Astrocyte of the cerebellum (primary cell): Measurements from ENCODE around the gene POU2AF2.
"Not testable (repeated sequence)": the region's sequence is repeated elsewhere in the genome, so short reads cannot be mapped to it uniquely, and the experiment has no call there.

Experiments used
- DNase-seq: peaks from one replicate; pipeline ENCODE4 v3.0.0-alpha.2; 2011; ENCODE audit warnings: low read depth
- H3K4me3 ChIP-seq: 2 replicates; pipeline ENCODE4 v1.5.1; 2011; ENCODE audit warnings: mild to moderate bottlenecking, low read depth, low read length, moderate library complexity
- in situ Hi-C: cut with HindIII; loops from 2 replicates; pipeline ENCODE4 v1.10.0; 2017; ENCODE audit warnings: low sequenced_read_pairs
- TF ChIP-seq, protein P1 (sequence below): IDR thresholded peaks from 2 replicates; pipeline ENCODE4 v1.5.1; 2012; ENCODE audit warnings: low read length, low read depth, moderate library complexity, mild to moderate bottlenecking; ENCODE audit errors: missing control alignments

The POU2AF2 gene

GRCh38 chr11:111253131-111253530 is 7.6 kb downstream of the POU2AF2 start:
- no peak overlapping the region for H3K4me3 ChIP-seq
- TF ChIP-seq, protein P1, sequence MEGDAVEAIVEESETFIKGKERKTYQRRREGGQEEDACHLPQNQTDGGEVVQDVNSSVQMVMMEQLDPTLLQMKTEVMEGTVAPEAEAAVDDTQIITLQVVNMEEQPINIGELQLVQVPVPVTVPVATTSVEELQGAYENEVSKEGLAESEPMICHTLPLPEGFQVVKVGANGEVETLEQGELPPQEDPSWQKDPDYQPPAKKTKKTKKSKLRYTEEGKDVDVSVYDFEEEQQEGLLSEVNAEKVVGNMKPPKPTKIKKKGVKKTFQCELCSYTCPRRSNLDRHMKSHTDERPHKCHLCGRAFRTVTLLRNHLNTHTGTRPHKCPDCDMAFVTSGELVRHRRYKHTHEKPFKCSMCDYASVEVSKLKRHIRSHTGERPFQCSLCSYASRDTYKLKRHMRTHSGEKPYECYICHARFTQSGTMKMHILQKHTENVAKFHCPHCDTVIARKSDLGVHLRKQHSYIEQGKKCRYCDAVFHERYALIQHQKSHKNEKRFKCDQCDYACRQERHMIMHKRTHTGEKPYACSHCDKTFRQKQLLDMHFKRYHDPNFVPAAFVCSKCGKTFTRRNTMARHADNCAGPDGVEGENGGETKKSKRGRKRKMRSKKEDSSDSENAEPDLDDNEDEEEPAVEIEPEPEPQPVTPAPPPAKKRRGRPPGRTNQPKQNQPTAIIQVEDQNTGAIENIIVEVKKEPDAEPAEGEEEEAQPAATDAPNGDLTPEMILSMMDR, result no peak
- in situ Hi-C loops, result no loop called here
- DNase-seq, result no peak

DNA sequence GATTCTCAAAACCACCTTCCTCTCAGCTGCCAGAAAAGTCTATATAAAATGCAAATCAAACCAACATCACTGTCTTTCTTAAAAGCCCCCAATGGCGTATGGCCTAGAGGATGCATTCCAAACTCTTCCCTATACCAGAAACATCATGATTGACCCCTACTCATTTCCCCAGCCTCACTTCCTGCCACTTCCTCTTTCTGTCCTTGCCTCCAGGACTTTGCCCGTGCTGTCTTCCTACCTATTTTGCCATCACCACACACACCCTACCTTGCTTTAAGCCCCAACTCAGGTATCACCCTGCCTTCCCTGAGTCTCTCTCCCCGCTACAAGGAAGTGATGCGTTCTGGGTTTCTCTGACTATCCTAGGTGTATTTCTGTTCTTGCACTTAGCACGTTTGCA is 8.1 kb downstream of the POU2AF2 start:
- DNase-seq, result no peak
- TF ChIP-seq, protein P1, result no peak
- in situ Hi-C loops, result no loop called here
- H3K4me3 ChIP-seq, result no peak overlapping the region

- no peak for DNase-seq
- no peak overlapping the region for H3K4me3 ChIP-seq
- in situ Hi-C loops, result no loop called here
- TF ChIP-seq, protein P1, result no peak
These were observed 12.5 kb downstream of the POU2AF2 start for GRCh38 chr11:111258046-111258445.

DNA sequence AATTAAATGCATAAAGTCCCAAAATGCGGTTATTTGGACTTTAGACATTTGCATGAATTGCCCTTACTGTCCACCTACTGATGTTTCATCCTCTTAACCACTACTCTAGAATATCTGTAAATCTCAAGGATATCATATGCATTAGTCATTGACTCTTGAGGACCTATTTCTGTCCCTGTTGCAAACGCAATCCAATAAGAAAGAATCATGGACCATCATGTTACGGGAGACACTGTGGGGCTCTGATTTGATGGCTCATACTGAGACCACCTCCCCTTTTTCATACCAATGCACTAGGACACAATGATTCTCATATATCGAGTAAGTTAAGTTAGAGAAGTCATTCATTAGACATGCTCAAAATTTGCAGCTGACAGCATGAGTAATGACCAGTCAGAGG is 14.4 kb downstream of the POU2AF2 start:
- in situ Hi-C loops, result no loop called here
- no peak for DNase-seq
- TF ChIP-seq, protein P1, result no peak
- no peak overlapping the region for H3K4me3 ChIP-seq

- DNase-seq, result no peak
- TF ChIP-seq, protein P1, result no peak
- in situ Hi-C loops, result no loop called here
- H3K4me3 ChIP-seq, result no peak overlapping the region
These were observed 15.3 kb downstream of the POU2AF2 start for GRCh38 chr11:111260811-111261210.

DNA sequence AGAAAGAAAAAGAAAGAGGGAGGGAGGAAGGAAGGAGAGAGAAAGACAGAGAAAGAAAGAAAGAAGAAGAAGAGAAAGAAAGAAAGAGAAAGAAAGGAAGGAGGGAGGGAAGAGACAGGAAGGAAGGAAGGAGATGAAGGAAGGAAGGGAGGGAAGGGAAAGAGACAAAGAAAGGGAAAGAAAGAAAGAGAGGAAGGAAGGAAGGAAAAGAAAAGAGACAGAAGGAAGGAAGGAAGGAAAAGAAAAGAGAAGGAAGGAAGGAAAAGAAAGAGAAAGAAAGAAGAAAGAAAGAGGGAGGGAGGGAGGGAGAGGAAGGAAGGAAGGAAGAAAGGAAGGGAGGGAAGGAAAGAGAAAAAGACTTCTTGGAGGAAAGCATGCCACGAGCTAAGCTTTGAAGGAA is 19.1 kb downstream of the POU2AF2 start:
- TF ChIP-seq, protein P1, result no peak
- in situ Hi-C loops, result no loop called here
- DNase-seq, result no peak
- H3K4me3 ChIP-seq, result no peak overlapping the region

- TF ChIP-seq, protein P1, result no peak
- DNase-seq, result no peak
- no peak overlapping the region for H3K4me3 ChIP-seq
- in situ Hi-C loops, result no loop called here
These were observed 19.9 kb downstream of the POU2AF2 start for GRCh38 chr11:111265421-111265820.

DNA sequence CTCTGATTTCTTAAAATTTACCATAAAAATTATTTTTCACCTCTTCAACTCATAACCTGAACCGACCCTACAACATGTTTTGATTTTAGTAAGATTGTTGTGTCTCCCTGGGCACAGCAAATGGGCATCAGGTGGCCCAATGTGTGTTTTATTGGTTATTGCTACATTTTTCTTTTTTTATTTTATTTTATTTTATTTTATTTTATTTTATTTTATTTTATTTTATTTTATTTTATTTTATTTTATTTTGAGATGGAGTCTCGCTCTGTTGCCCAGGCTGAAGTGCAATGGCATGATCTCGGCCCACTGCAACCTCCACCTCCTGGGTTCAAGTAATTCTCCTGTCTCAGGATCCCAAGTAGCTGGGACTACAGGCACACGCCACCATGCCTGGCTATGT is 22.8 kb downstream of the POU2AF2 start:
- H3K4me3 ChIP-seq, in situ Hi-C loops, DNase-seq: not testable (repeated sequence)
